ENCODE data around the gene CYP2C8.
"Not testable (repeated sequence)": the region's sequence is repeated elsewhere in the genome, so short reads cannot be mapped to it uniquely, and the experiment has no call there.

CYP2C8 gene

DNA sequence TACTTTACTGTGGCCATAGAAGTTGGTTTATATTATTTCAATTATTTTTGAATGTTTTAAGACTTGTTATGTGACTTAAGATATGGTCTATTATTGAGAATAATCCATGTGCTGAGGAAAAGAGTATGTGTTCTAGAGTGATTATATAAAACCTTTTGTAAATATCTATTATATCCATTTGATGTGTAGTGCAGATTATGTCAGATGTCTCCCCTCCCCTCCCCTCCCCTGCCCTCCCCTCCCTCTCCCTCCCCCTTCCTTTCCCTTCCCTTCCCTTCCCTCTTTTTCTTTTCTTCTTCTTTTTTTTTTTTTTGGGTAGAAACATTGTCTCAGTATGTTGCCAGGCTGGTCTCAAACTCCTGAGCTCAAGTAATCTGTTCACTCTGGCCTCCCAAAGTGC lies 8.3 kb upstream of the CYP2C8 start:
- Histone ChIP-seq H3K4me2 (no peak overlapping the region), H3K79me2 (ENCODE audit: insufficient read depth, low read depth) (no peaks in the 10 kb centered on the region), H3K4me3 (IDR thresholded peaks at IDR 0.05; ENCODE audit: insufficient read depth, low read depth, low read length) (no peak overlapping the region), H3K4me1 (ENCODE audit: low read depth, poor library complexity, severe bottlenecking) (no peaks in the 10 kb centered on the region), H3K36me3 (ENCODE audit: insufficient read depth) (no peaks in the 10 kb centered on the region), H3K27ac (no peak overlapping the region), H3K27me3 (ENCODE audit: insufficient read depth, low read depth) (no peaks in the 10 kb centered on the region), H3K9ac (no peak overlapping the region), H2AFZ (ENCODE audit: low read depth) (no peak overlapping the region), H4K20me1 (ENCODE audit: insufficient read depth) (no peaks in the 10 kb centered on the region)
- TF ChIP-seq, protein P1, sequence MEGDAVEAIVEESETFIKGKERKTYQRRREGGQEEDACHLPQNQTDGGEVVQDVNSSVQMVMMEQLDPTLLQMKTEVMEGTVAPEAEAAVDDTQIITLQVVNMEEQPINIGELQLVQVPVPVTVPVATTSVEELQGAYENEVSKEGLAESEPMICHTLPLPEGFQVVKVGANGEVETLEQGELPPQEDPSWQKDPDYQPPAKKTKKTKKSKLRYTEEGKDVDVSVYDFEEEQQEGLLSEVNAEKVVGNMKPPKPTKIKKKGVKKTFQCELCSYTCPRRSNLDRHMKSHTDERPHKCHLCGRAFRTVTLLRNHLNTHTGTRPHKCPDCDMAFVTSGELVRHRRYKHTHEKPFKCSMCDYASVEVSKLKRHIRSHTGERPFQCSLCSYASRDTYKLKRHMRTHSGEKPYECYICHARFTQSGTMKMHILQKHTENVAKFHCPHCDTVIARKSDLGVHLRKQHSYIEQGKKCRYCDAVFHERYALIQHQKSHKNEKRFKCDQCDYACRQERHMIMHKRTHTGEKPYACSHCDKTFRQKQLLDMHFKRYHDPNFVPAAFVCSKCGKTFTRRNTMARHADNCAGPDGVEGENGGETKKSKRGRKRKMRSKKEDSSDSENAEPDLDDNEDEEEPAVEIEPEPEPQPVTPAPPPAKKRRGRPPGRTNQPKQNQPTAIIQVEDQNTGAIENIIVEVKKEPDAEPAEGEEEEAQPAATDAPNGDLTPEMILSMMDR (conservative IDR thresholded peaks at IDR 0.05; ENCODE audit: low read depth, low read length): no peak

DNA sequence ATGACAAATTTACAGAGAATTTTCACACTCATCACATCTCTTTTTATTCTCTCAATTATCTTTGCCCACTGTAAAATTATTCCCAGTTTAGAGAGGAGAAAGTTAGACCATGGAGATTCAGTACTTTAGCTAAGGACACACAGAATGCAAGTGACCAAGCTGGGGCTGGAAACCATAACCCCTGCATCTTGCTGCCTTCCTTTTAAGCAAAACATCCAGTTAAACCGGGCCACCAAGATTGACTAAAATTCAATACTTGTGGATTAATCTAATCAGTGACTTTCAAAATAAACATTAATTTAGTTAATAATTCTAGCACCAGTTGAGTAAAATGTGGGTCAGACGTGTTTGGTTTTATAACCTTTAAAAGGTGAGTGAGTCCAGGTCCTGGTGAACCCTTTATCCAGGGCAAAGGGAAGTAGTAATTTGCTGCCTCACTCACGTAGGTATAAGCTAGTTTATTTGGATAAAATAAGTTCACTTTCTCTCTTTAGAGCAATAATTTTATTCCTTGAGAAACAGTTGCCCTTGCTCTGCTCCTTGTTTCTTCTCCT lies 1.9 kb upstream of the CYP2C8 start:
- Histone ChIP-seq H3K27ac (no peak overlapping the region), H3K79me2 (ENCODE audit: insufficient read depth, low read depth) (no peaks in the 10 kb centered on the region), H4K20me1 (ENCODE audit: insufficient read depth) (no peaks in the 10 kb centered on the region), H3K4me2 (no peak overlapping the region), H3K27me3 (ENCODE audit: insufficient read depth, low read depth) (no peaks in the 10 kb centered on the region), H3K4me3 (IDR thresholded peaks at IDR 0.05; ENCODE audit: insufficient read depth, low read depth, low read length) (no peak overlapping the region), H3K36me3 (ENCODE audit: insufficient read depth) (no peaks in the 10 kb centered on the region), H3K9ac (no peak overlapping the region), H3K4me1 (ENCODE audit: low read depth, poor library complexity, severe bottlenecking) (no peaks in the 10 kb centered on the region), H2AFZ (ENCODE audit: low read depth) (no peak overlapping the region)
- TF ChIP-seq, protein P1 (conservative IDR thresholded peaks at IDR 0.05; ENCODE audit: low read depth, low read length): no peak

DNA sequence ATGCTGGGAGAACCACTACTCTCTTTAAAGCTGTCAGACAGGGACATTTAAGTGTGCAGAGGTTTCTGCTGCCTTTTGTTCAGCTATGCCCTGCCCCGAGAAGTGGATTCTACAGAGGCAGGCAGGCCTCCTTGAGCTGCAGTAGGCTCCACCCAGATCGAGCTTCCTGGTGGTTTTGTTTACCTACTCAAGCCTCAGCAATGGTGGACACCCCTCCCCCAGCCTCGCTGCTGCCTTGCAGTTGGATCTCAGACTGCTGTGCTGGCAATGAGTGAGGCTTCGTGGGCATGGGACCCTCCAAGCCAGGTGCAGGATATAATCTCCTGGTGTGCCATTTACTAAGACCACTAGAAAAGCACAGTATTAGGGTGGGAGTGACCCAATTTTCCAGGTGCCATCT lies 5.2 kb downstream of the CYP2C8 start:
- H4K20me1 ChIP-seq (ENCODE audit: insufficient read depth); H3K79me2 ChIP-seq (ENCODE audit: insufficient read depth, low read depth); H3K36me3 ChIP-seq (ENCODE audit: insufficient read depth); H3K27me3 ChIP-seq (ENCODE audit: insufficient read depth, low read depth); H3K4me3 ChIP-seq (IDR thresholded peaks at IDR 0.05; ENCODE audit: insufficient read depth, low read depth, low read length); H3K4me2 ChIP-seq; H3K9ac ChIP-seq; H3K27ac ChIP-seq: not testable (repeated sequence)
- Histone ChIP-seq H3K4me1 (ENCODE audit: low read depth, poor library complexity, severe bottlenecking) (peaks cover 11% of the 10 kb centered on the region), H2AFZ (ENCODE audit: low read depth) (peak overlapping the region; percentile 14; the same call in 1 of the 2 replicates)

- TF ChIP-seq, protein P1 (conservative IDR thresholded peaks at IDR 0.05; ENCODE audit: low read depth, low read length): no peak
- Histone ChIP-seq H4K20me1 (ENCODE audit: insufficient read depth) (no peaks in the 10 kb centered on the region), H3K79me2 (ENCODE audit: insufficient read depth, low read depth) (no peaks in the 10 kb centered on the region), H3K4me3 (IDR thresholded peaks at IDR 0.05; ENCODE audit: insufficient read depth, low read depth, low read length) (no peak overlapping the region), H3K4me2 (no peak overlapping the region), H3K9ac (no peak overlapping the region), H3K36me3 (ENCODE audit: insufficient read depth) (no peaks in the 10 kb centered on the region), H3K27me3 (ENCODE audit: insufficient read depth, low read depth) (no peaks in the 10 kb centered on the region), H2AFZ (ENCODE audit: low read depth) (no peak overlapping the region), H3K4me1 (ENCODE audit: low read depth, poor library complexity, severe bottlenecking) (no peaks in the 10 kb centered on the region), H3K27ac (no peak overlapping the region)
Observed at GRCh38 chr10:95056744-95057363, 12.4 kb downstream of the CYP2C8 start.

DNA sequence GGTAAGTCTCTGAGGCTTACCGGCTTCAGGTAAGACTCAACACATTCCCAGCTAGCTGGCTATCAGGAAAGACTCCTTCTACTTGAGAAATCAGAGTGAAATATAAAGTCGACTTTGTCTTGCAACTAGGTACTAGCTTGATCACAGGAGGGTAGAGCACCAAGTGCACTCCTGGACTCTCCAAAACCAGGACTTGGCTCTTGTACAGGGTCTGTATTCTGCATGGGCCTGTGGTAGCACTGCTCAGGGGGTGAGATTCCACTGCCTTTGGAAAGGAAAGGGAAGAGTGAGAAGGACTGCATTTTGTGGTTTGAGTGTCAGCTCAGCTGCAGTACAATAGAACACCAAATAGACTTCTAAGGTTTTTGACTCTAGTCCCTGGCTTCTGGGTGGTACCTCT lies 19.4 kb downstream of the CYP2C8 start:
- no peak overlapping the region for H2AFZ ChIP-seq (ENCODE audit: low read depth)
- H3K27ac ChIP-seq: no peak overlapping the region
- no peaks in the 10 kb centered on the region for H4K20me1 ChIP-seq (ENCODE audit: insufficient read depth)
- no peaks in the 10 kb centered on the region for H3K27me3 ChIP-seq (ENCODE audit: insufficient read depth, low read depth)
- no peak overlapping the region for H3K4me2 ChIP-seq
- TF ChIP-seq, protein P1 (conservative IDR thresholded peaks at IDR 0.05; ENCODE audit: low read depth, low read length): no peak
- no peaks in the 10 kb centered on the region for H3K79me2 ChIP-seq (ENCODE audit: insufficient read depth, low read depth)
- no peak overlapping the region for H3K4me3 ChIP-seq (IDR thresholded peaks at IDR 0.05; ENCODE audit: insufficient read depth, low read depth, low read length)
- no peaks in the 10 kb centered on the region for H3K4me1 ChIP-seq (ENCODE audit: low read depth, poor library complexity, severe bottlenecking)
- H3K9ac ChIP-seq: no peak overlapping the region
- H3K36me3 ChIP-seq (ENCODE audit: insufficient read depth): no peaks in the 10 kb centered on the region
